ENCODE results near the gene AIFM3.

AIFM3 gene

GRCh38 chr22:20946080-20946986 is 20.7 kb upstream of the AIFM3 start:
- peak overlapping the region; percentile 30 for H3K27ac ChIP-seq
- in situ Hi-C loops (cut with HindIII; ENCODE audit: low pct_ligation_motif_present, low sequenced_read_pairs) = no loop called here
- H3K36me3 ChIP-seq (replicated peaks) = peaks cover 14% of the 10 kb centered on the region
- peak; percentile 49 for DNase-seq
- no peak for TF ChIP-seq CTCF (IDR thresholded peaks at IDR 0.05; ENCODE audit: low read depth, low read length, missing control alignments)
- H3K27me3 ChIP-seq (replicated peaks) = no peaks in the 10 kb centered on the region
- no peak overlapping the region for H3K4me3 ChIP-seq (ENCODE audit: low read depth, low read length)

DNA sequence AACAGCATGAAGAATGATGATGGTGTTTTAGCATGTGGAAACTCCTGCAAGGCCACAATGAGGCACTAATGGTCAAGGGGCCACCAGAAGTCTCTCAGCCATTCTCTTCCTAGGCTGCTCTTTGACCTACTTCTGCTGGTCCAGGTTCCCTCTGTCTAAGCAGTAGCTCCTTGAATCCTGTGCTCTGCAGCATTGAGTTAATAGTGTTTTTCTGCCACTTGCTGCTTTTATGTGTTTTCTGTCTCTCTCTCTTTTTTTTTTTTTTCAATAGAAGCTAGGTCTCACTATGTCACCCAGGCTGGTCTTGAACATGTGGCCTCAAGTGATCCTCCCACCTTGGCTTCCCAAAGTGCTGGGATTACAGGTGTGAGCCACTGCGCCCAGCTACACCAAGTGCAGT is 20.1 kb upstream of the AIFM3 start:
- TF ChIP-seq CTCF (IDR thresholded peaks at IDR 0.05; ENCODE audit: low read depth, low read length, missing control alignments) = no peak
- no peaks in the 10 kb centered on the region for H3K27me3 ChIP-seq (replicated peaks)
- H3K4me3 ChIP-seq (ENCODE audit: low read depth, low read length) = no peak overlapping the region
- H3K27ac ChIP-seq = no peak overlapping the region
- DNase-seq = no peak
- in situ Hi-C loops (cut with HindIII; ENCODE audit: low pct_ligation_motif_present, low sequenced_read_pairs) = no loop called here
- H3K36me3 ChIP-seq (replicated peaks) = peaks cover 21% of the 10 kb centered on the region

DNA sequence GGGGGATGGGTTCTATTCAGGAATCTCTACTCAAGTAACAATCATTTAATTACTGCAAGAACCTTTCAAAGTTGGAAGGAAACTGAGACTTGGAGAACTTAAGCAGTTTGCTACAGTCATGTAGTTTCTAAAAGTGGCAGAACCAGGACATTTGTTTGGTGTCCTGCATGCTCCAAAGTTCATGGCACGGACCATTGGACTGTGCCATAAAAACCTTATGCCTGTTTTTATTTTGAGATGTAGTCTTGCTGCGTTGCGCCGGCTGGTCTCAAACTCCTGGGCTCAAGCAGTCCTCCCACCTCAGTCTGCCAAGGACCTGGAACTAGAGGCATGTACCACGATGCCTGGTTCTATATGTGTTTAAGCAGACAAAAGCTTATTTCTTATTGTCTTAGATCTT is 18.6 kb upstream of the AIFM3 start:
- Histone ChIP-seq H3K27ac (no peak overlapping the region), H3K36me3 (replicated peaks) (peaks cover 32% of the 10 kb centered on the region), H3K27me3 (replicated peaks) (no peaks in the 10 kb centered on the region), H3K4me3 (ENCODE audit: low read depth, low read length) (no peak overlapping the region)
- TF ChIP-seq CTCF (IDR thresholded peaks at IDR 0.05; ENCODE audit: low read depth, low read length, missing control alignments) = no peak
- DNase-seq = no peak
- in situ Hi-C loops (cut with HindIII; ENCODE audit: low pct_ligation_motif_present, low sequenced_read_pairs) = no loop called here

DNA sequence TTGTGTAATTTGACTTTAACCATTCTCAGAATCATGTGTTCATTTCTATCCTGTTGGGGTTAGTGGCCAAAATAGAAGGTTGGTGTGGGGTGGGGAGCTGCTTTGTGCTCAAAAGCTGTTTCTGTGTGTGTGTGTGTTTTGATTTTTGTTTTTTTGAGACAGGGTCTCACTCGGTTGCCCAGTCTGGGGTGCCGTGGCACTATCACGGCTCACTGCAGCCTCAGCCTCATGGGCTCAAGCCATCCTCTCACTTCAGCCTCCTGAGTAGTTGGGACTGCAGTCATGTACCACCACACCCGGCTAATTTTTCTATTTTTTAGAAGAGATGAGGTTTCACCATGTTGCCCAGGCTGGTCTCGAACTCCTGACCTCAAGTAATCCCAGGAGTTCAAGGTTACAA is 18.1 kb upstream of the AIFM3 start:
- H3K4me3 ChIP-seq (ENCODE audit: low read depth, low read length) = no peak overlapping the region
- H3K27ac ChIP-seq = no peak overlapping the region
- H3K36me3 ChIP-seq (replicated peaks) = peaks cover 35% of the 10 kb centered on the region
- DNase-seq = no peak
- no peak for TF ChIP-seq CTCF (IDR thresholded peaks at IDR 0.05; ENCODE audit: low read depth, low read length, missing control alignments)
- in situ Hi-C loops (cut with HindIII; ENCODE audit: low pct_ligation_motif_present, low sequenced_read_pairs) = no loop called here
- no peaks in the 10 kb centered on the region for H3K27me3 ChIP-seq (replicated peaks)

- TF ChIP-seq CTCF (IDR thresholded peaks at IDR 0.05; ENCODE audit: low read depth, low read length, missing control alignments) = no peak
- Histone ChIP-seq H3K36me3 (replicated peaks) (peaks cover 36% of the 10 kb centered on the region), H3K4me3 (ENCODE audit: low read depth, low read length) (no peak overlapping the region), H3K27me3 (replicated peaks) (no peaks in the 10 kb centered on the region), H3K27ac (no peak overlapping the region)
- in situ Hi-C loops (cut with HindIII; ENCODE audit: low pct_ligation_motif_present, low sequenced_read_pairs) = no loop called here
- no peak for DNase-seq
Observed at GRCh38 chr22:20949698-20950183, 17.3 kb upstream of the AIFM3 start.

Measured in brain microvascular endothelial cell (primary cell).